ENCODE measurements around the gene DNAJB14.

DNAJB14 gene

GRCh38 chr4:99960648-99961047 is 14.2 kb upstream of the DNAJB14 start:
- no peak for TF ChIP-seq RAD21 (IDR thresholded peaks at IDR 0.05; ENCODE audit: low read depth)
- TF ChIP-seq CEBPB (IDR thresholded peaks at IDR 0.05): no peak
- no peak for TF ChIP-seq EP300 (IDR thresholded peaks at IDR 0.05; ENCODE audit: borderline replicate concordance)
- no peak for TF ChIP-seq CREB1 (IDR thresholded peaks at IDR 0.05; ENCODE audit: low read depth)
- no peak for TF ChIP-seq USF1 (IDR thresholded peaks at IDR 0.05)
- TF ChIP-seq NFIC (IDR thresholded peaks at IDR 0.05): no peak
- TF ChIP-seq ZBTB7A (IDR thresholded peaks at IDR 0.05; ENCODE audit: low read depth): no peak
- TF ChIP-seq REST (IDR thresholded peaks at IDR 0.05; ENCODE audit: low read depth): no peak
- TF ChIP-seq YY1 (IDR thresholded peaks at IDR 0.05; ENCODE audit: low read depth): no peak
- TF ChIP-seq TAF1 (IDR thresholded peaks at IDR 0.05; ENCODE audit: low read depth): no peak

- no peak for TF ChIP-seq EP300 (IDR thresholded peaks at IDR 0.05; ENCODE audit: borderline replicate concordance)
- no peak for TF ChIP-seq TAF1 (IDR thresholded peaks at IDR 0.05; ENCODE audit: low read depth)
- no peak for TF ChIP-seq ZBTB7A (IDR thresholded peaks at IDR 0.05; ENCODE audit: low read depth)
- no peak for TF ChIP-seq USF1 (IDR thresholded peaks at IDR 0.05)
- no peak for TF ChIP-seq TEAD4 (IDR thresholded peaks at IDR 0.05)
- TF ChIP-seq MAX (IDR thresholded peaks at IDR 0.05): no peak
- no peak for TF ChIP-seq TCF12 (IDR thresholded peaks at IDR 0.05; ENCODE audit: low read depth)
- TF ChIP-seq CREB1 (IDR thresholded peaks at IDR 0.05; ENCODE audit: low read depth): no peak
- TF ChIP-seq NFIC (IDR thresholded peaks at IDR 0.05): no peak
- TF ChIP-seq REST (IDR thresholded peaks at IDR 0.05; ENCODE audit: low read depth): no peak
- TF ChIP-seq RAD21 (IDR thresholded peaks at IDR 0.05; ENCODE audit: low read depth): no peak
- TF ChIP-seq YY1 (IDR thresholded peaks at IDR 0.05; ENCODE audit: low read depth): no peak
- TF ChIP-seq CEBPB (IDR thresholded peaks at IDR 0.05): no peak
- no peak for TF ChIP-seq EGR1 (IDR thresholded peaks at IDR 0.05)
- no peak for TF ChIP-seq FOXM1 (IDR thresholded peaks at IDR 0.05; ENCODE audit: borderline replicate concordance, low read depth)
Measured at GRCh38 chr4:99950913-99951254, 4.5 kb upstream of the DNAJB14 start.

- peak; percentile 75 for TF ChIP-seq MAX (IDR thresholded peaks at IDR 0.05)
- TF ChIP-seq RAD21 (IDR thresholded peaks at IDR 0.05; ENCODE audit: low read depth): no peak
- TF ChIP-seq CEBPB (IDR thresholded peaks at IDR 0.05): no peak
- peak; percentile 85 for TF ChIP-seq TAF1 (IDR thresholded peaks at IDR 0.05; ENCODE audit: low read depth)
- TF ChIP-seq ZBTB7A (IDR thresholded peaks at IDR 0.05; ENCODE audit: low read depth): peak; percentile 22; the same call in 1 of the 2 replicates
- TF ChIP-seq EGR1 (IDR thresholded peaks at IDR 0.05): peak; percentile 19; the same call in 1 of the 2 replicates
- TF ChIP-seq TCF12 (IDR thresholded peaks at IDR 0.05; ENCODE audit: low read depth): no peak
- no peak for TF ChIP-seq REST (IDR thresholded peaks at IDR 0.05; ENCODE audit: low read depth)
- peak; percentile 95 for TF ChIP-seq USF1 (IDR thresholded peaks at IDR 0.05)
- peak; percentile 55; the same call in 1 of the 2 replicates for TF ChIP-seq CREB1 (IDR thresholded peaks at IDR 0.05; ENCODE audit: low read depth)
- TF ChIP-seq YY1 (IDR thresholded peaks at IDR 0.05; ENCODE audit: low read depth): peak; percentile 68; the same call in 1 of the 2 replicates
- TF ChIP-seq EP300 (IDR thresholded peaks at IDR 0.05; ENCODE audit: borderline replicate concordance): no peak
- no peak for TF ChIP-seq NFIC (IDR thresholded peaks at IDR 0.05)
- peak; percentile 40 for TF ChIP-seq TEAD4 (IDR thresholded peaks at IDR 0.05)
- no peak for TF ChIP-seq FOXM1 (IDR thresholded peaks at IDR 0.05; ENCODE audit: borderline replicate concordance, low read depth)
Measured at GRCh38 chr4:99949999-99950912, 3.8 kb upstream of the DNAJB14 start, which contains the start of gene H2AZ1. Gene H2AZ1, minus strand, starts transcription at chr4:99950275. Its CDS starts 105 bp downstream, at chr4:99950170.

All from Ishikawa (cell line).